Liver (tissue), 3 donors: ENCODE data around the gene SH3PXD2A.

ENCODE experiments used
- EGR1 ChIP-seq, 2 donors: IDR thresholded peaks; 2 replicates each; pipeline ENCODE4 v1.6.1; 2016 to 2018; ENCODE audit warnings: antibody characterized with exemption in 2 of 2, low read depth in 2 of 2
- FOXA1 ChIP-seq: IDR thresholded peaks from 2 replicates; pipeline ENCODE4 v1.6.1; 2016; ENCODE audit warnings: antibody characterized with exemption
- GABPA ChIP-seq, 2 donors: IDR thresholded peaks in 1 of 2; conservative IDR thresholded peaks in 1 of 2; 2 replicates each; pipeline ENCODE4 v1.6.1; 2016; ENCODE audit warnings: antibody characterized with exemption in 2 of 2, mild to moderate bottlenecking in 1 of 2, moderate library complexity in 1 of 2
- MAX ChIP-seq: IDR thresholded peaks from 2 replicates; pipeline ENCODE4 v1.6.1; 2016; ENCODE audit warnings: antibody characterized with exemption
- REST ChIP-seq: IDR thresholded peaks from 2 replicates; pipeline ENCODE4 v1.6.1; 2016; ENCODE audit warnings: antibody characterized with exemption, mild to moderate bottlenecking
- RXRA ChIP-seq, 2 donors: IDR thresholded peaks; 2 replicates each; pipeline ENCODE4 v1.6.1; 2017 to 2018; ENCODE audit warnings: antibody characterized with exemption in 2 of 2, mild to moderate bottlenecking in 1 of 2
- SP1 ChIP-seq: IDR thresholded peaks from 2 replicates; pipeline ENCODE4 v1.6.1; 2018; ENCODE audit warnings: antibody characterized with exemption, mild to moderate bottlenecking
- YY1 ChIP-seq: IDR thresholded peaks from 2 replicates; pipeline ENCODE4 v1.6.1; 2016; ENCODE audit warnings: antibody characterized with exemption, mild to moderate bottlenecking
- TF ChIP-seq, protein P1 (sequence below): fragments of 150-350 bp; IDR thresholded peaks from 2 replicates; pipeline ENCODE4 v1.5.1; 2017; ENCODE audit warnings: improper control_type of control experiment, low read depth, low read length; ENCODE audit not compliant: missing input control
- donor health status: healthy.
- donor health status: healthy.

- TF ChIP-seq, protein P1, sequence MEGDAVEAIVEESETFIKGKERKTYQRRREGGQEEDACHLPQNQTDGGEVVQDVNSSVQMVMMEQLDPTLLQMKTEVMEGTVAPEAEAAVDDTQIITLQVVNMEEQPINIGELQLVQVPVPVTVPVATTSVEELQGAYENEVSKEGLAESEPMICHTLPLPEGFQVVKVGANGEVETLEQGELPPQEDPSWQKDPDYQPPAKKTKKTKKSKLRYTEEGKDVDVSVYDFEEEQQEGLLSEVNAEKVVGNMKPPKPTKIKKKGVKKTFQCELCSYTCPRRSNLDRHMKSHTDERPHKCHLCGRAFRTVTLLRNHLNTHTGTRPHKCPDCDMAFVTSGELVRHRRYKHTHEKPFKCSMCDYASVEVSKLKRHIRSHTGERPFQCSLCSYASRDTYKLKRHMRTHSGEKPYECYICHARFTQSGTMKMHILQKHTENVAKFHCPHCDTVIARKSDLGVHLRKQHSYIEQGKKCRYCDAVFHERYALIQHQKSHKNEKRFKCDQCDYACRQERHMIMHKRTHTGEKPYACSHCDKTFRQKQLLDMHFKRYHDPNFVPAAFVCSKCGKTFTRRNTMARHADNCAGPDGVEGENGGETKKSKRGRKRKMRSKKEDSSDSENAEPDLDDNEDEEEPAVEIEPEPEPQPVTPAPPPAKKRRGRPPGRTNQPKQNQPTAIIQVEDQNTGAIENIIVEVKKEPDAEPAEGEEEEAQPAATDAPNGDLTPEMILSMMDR = no peak
- no peak for TF ChIP-seq GABPA (IDR thresholded peaks at IDR 0.05 in 1 of 2, conservative IDR thresholded peaks at IDR 0.05 in 1 of 2)
- TF ChIP-seq REST = no peak
- no peak for TF ChIP-seq YY1
- TF ChIP-seq RXRA (IDR thresholded peaks at IDR 0.05) = no peak
- no peak for TF ChIP-seq MAX
- TF ChIP-seq EGR1 (IDR thresholded peaks at IDR 0.05; ENCODE audit: low read depth in 2 of 2) = no peak
- TF ChIP-seq SP1 = no peak
- no peak for TF ChIP-seq FOXA1
These were observed 85.2 kb downstream of the SH3PXD2A start for GRCh38 chr10:103770139-103770538.
